CD4-positive, alpha-beta memory T cell (primary cell): Measurements from ENCODE around the gene NCOA3. TPM values are rescaled to one million over a fixed set of nuclear protein-coding genes. Genes with fewer than 3 reads are reported as not detected.

Source experiments
- CTCF ChIA-PET: fragments of 350-600 bp; sonication (Branson Sonifier 250); formaldehyde crosslinking; loops from one replicate; lab custom pipeline; 2021; ENCODE audit warnings: inconsistent platforms; ENCODE audit not compliant: partially characterized antibody; lab: Charles Lee
- POLR2A ChIA-PET: fragments of 350-600 bp; sonication (Branson Sonifier 250); formaldehyde crosslinking; loops from one replicate; lab custom pipeline; 2021; ENCODE audit not compliant: partially characterized antibody; lab: Charles Lee
- DNase-seq, 5 donors: peaks; one replicate each; pipeline versions ENCODE4 v3.0.0 to v3.0.0-alpha.2; 2020 to 2022; ENCODE audit warnings: mixed read lengths in 1 of 5
- H3K27ac ChIP-seq: one replicate; pipeline ENCODE4 v1.7.0; 2013; ENCODE audit warnings: low read depth, low read length
- H3K27me3 ChIP-seq: 2 replicates; pipeline ENCODE4 v1.7.0; 2013; ENCODE audit warnings: mild to moderate bottlenecking, low read length, moderate library complexity; ENCODE audit not compliant: insufficient read depth
- H3K36me3 ChIP-seq: 2 replicates; pipeline ENCODE4 v1.7.0; 2013; ENCODE audit warnings: mild to moderate bottlenecking, low read length, moderate library complexity; ENCODE audit not compliant: insufficient read depth
- H3K4me1 ChIP-seq: 2 replicates; pipeline ENCODE4 v1.7.0; 2013; ENCODE audit warnings: mild to moderate bottlenecking, low read length, moderate library complexity; ENCODE audit not compliant: insufficient read depth
- H3K4me3 ChIP-seq, 2 donors: one replicate each; pipeline ENCODE4 v1.7.0; 2013; ENCODE audit warnings: low read length in 2 of 2, mild to moderate bottlenecking in 1 of 2
- H3K9me3 ChIP-seq, 2 donors: one replicate each; pipeline ENCODE4 v1.7.0; 2013; ENCODE audit warnings: low read length in 2 of 2, control low read depth in 1 of 2; ENCODE audit not compliant: control insufficient read depth in 1 of 2
- H3K27ac Mint-ChIP-seq, 7 donors: one replicate each; pipeline ENCODE4 v1.8.0; 2020 to 2021; ENCODE audit warnings: mixed read lengths in 7 of 7, mild to moderate bottlenecking in 6 of 7, inconsistent platforms in 3 of 7, moderate library complexity in 3 of 7
- H3K27me3 Mint-ChIP-seq, 2 donors: one replicate each; pipeline ENCODE4 v1.8.0; 2020 to 2021; ENCODE audit warnings: mixed read lengths in 2 of 2
- H3K36me3 Mint-ChIP-seq, 2 donors: one replicate each; pipeline ENCODE4 v1.8.0; 2020 to 2021; ENCODE audit warnings: mixed read lengths in 2 of 2, inconsistent platforms in 1 of 2, mild to moderate bottlenecking in 1 of 2
- H3K4me1 Mint-ChIP-seq, 4 donors: one replicate each; pipeline ENCODE4 v1.8.0; 2020 to 2021; ENCODE audit warnings: mixed read lengths in 4 of 4, mild to moderate bottlenecking in 1 of 4
- H3K4me3 Mint-ChIP-seq, 8 donors: one replicate each; pipeline ENCODE4 v1.8.0; 2020 to 2021; ENCODE audit warnings: mixed read lengths in 8 of 8, mild to moderate bottlenecking in 7 of 8, moderate library complexity in 6 of 8, inconsistent platforms in 3 of 8
- H3K9me3 Mint-ChIP-seq, 8 donors: one replicate each; pipeline ENCODE4 v1.8.0; 2020 to 2021; ENCODE audit warnings: mixed read lengths in 8 of 8, mild to moderate bottlenecking in 5 of 8, inconsistent platforms in 3 of 8, moderate library complexity in 1 of 8
- intact Hi-C: fragments of 100-400 bp; cut with micrococcal nuclease; formaldehyde crosslinking; loops from one replicate; pipeline ENCODE4 v1.15.1; 2023
- polyA plus RNA-seq, 2 donors: library from polyadenylated mRNA; unstranded; fragments of 300-500 nt; fragmentation: Illumina TruSeq; gene quantifications; one replicate each; pipeline ENCODE4 v1.2.3, GENCODE V29; 2021
- total RNA-seq, 2 experiments: library from RNA; stranded (reverse); gene quantifications; one replicate each; pipeline ENCODE4 v1.2.3, GENCODE V29; 2021

Gene NCOA3
- total and polyA plus RNA-seq, 4 experiments from 2014 or later, result 7.0 to 74.7 (median 46.2) TPM

DNA sequence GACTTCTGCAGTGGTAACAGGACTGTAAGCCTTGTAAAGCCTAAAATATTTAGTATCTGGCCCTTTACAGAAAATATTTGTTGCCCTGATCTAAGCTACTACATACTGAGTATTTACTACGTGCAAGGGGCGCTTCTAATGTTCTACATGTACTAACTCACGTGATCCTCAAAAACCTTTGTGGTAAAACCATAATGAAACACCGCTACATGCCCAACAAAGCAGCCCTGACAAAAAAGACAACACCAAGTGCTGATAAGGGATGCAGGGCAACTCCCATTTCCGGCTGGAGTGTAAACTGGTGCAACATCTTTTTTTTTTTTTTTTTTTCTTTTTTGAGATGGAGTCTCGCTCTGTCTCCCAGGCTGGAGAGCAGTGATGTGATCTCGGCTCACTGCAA lies 198.6 kb downstream of the NCOA3 start:
- no peaks in the 10 kb centered on the region for H3K9me3 Mint-ChIP-seq
- ChIA-PET POLR2A (no interaction called here), CTCF (no interaction called here)
- Histone ChIP-seq H3K36me3 (no peaks in the 10 kb centered on the region), H3K4me3 (no peak overlapping the region), H3K27ac (no peak overlapping the region), H3K4me1 (no peaks in the 10 kb centered on the region), H3K9me3 (no peaks in the 10 kb centered on the region), H3K27me3 (no peaks in the 10 kb centered on the region)
- DNase-seq, result no peak
- H3K27ac Mint-ChIP-seq, result no peak overlapping the region
- intact Hi-C loops, result no loop called here
- H3K27me3 Mint-ChIP-seq, result peaks cover 3 to 6% of the 10 kb centered on the region in 2 donors
- H3K4me1 Mint-ChIP-seq, result peaks cover 0 to under 1% (median under 1%) of the 10 kb centered on the region in 4 donors
- H3K36me3 Mint-ChIP-seq, result no peaks in the 10 kb centered on the region
- no peak overlapping the region for H3K4me3 Mint-ChIP-seq

DNA sequence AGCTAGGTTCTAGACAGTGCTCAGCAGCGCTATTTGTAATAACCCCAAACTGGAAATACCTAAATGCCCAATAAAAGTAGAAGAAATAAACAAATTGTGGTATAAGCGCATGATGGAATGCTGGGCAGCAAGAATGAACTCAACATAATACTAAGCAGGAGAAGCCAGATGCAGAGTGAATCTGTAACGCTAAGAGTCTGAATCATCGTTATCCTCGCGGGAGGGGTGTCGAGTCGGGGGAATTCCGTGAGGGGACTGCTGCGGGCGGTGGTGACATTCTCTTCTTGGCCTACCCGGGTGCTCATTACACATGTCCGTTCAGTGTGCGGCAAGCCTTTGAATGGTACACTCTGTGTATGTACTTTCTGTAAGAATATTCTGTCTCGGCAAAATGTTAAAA lies 199.9 kb downstream of the NCOA3 start:
- H3K4me1 Mint-ChIP-seq, result no peaks in the 10 kb centered on the region
- H3K27me3 Mint-ChIP-seq, result peaks cover 3 to 6% of the 10 kb centered on the region in 2 donors
- Histone ChIP-seq H3K27me3 (no peaks in the 10 kb centered on the region), H3K4me3 (no peak overlapping the region), H3K9me3 (no peaks in the 10 kb centered on the region), H3K27ac (no peak overlapping the region), H3K36me3 (no peaks in the 10 kb centered on the region), H3K4me1 (no peaks in the 10 kb centered on the region)
- H3K27ac Mint-ChIP-seq, result no peak overlapping the region
- ChIA-PET POLR2A (no interaction called here), CTCF (no interaction called here)
- H3K4me3 Mint-ChIP-seq, result no peak overlapping the region
- H3K36me3 Mint-ChIP-seq, result no peaks in the 10 kb centered on the region
- H3K9me3 Mint-ChIP-seq, result peaks cover 0 to 2% (median 0%) of the 10 kb centered on the region in 8 donors
- intact Hi-C loops, result no loop called here
- no peak for DNase-seq

DNA sequence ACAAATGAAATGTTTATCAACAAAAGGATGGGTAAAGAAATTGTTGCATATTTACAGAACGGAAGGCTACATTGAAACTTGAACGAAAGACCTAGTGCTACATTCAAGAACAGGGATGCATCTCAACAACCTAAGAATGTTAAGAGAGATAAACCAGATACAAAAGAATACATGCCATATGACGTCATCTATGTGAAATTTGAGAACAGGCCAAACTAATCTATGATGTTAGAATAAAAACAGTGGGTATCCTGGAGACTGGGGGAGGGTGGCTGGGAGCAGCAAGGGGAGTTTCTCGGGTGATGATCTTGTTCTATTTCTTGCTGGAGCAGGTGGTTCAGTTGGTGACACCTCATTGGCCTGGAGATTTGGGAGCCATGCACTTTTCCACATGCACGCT lies 202.1 kb downstream of the NCOA3 start:
- Histone ChIP-seq H3K27me3 (no peaks in the 10 kb centered on the region), H3K27ac (no peak overlapping the region), H3K4me3 (no peak overlapping the region), H3K36me3 (no peaks in the 10 kb centered on the region), H3K4me1 (no peaks in the 10 kb centered on the region), H3K9me3 (no peaks in the 10 kb centered on the region)
- no peaks in the 10 kb centered on the region for H3K36me3 Mint-ChIP-seq
- intact Hi-C loops, result no loop called here
- POLR2A ChIA-PET, result no interaction called here
- H3K4me1 Mint-ChIP-seq, result no peaks in the 10 kb centered on the region
- H3K27me3 Mint-ChIP-seq, result peaks cover 3 to 7% of the 10 kb centered on the region in 2 donors
- H3K27ac Mint-ChIP-seq, result no peak overlapping the region
- CTCF ChIA-PET, result no interaction called here
- peaks cover 0 to 2% (median 0%) of the 10 kb centered on the region in 8 donors for H3K9me3 Mint-ChIP-seq
- no peak overlapping the region for H3K4me3 Mint-ChIP-seq
- DNase-seq, result no peak

DNA sequence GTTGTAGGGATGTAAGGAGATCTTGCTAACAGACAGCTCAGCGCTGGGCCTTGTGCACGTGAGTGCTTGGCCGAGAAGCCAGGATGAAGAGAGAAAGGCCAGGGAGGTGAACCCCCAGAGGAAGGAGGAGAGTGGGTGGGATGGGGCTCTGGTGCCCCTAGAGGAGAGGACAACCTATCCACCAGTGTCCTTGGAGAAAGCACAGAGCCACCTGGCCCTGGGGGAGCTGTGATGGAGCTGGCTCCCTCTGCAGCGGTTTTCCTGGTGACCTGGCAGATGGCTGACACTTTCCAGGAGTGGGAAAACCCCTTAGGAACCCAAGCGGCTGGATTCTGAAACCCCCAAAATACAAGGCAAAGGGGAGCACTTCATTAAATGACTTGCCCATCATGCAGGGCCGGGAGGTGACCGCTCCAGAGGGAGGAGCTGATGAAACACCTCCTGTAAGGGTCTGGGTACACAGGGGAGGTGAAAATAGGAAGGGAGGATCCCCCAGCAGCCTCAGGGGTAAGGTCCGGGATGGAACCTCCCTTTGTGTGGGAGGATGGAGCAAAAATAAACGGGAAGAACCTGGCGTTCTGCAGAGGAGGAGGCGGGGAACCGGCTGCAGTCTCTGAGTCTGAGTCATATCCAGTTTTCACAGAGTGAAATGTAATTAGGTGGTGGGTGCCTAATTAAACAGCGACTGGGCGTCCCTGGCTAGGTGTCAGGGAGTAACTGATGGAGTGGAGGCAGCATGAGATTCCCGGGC lies 203.2 kb downstream of the NCOA3 start:
- Histone ChIP-seq H3K4me1 (no peaks in the 10 kb centered on the region), H3K27me3 (no peaks in the 10 kb centered on the region), H3K27ac (no peak overlapping the region), H3K4me3 (no peak overlapping the region), H3K9me3 (no peaks in the 10 kb centered on the region), H3K36me3 (no peaks in the 10 kb centered on the region)
- intact Hi-C loops, result no loop called here
- H3K27ac Mint-ChIP-seq, result no peak overlapping the region
- peak overlapping the region in 1 of 8 donors; percentile 37 for H3K4me3 Mint-ChIP-seq
- no peaks in the 10 kb centered on the region for H3K4me1 Mint-ChIP-seq
- no peak for DNase-seq
- H3K36me3 Mint-ChIP-seq, result no peaks in the 10 kb centered on the region
- H3K9me3 Mint-ChIP-seq, result peaks cover 0 to 2% (median 0%) of the 10 kb centered on the region in 8 donors
- POLR2A ChIA-PET, result no interaction called here
- H3K27me3 Mint-ChIP-seq, result peaks cover 6 to 11% of the 10 kb centered on the region in 2 donors
- CTCF ChIA-PET, result no interaction called here

DNA sequence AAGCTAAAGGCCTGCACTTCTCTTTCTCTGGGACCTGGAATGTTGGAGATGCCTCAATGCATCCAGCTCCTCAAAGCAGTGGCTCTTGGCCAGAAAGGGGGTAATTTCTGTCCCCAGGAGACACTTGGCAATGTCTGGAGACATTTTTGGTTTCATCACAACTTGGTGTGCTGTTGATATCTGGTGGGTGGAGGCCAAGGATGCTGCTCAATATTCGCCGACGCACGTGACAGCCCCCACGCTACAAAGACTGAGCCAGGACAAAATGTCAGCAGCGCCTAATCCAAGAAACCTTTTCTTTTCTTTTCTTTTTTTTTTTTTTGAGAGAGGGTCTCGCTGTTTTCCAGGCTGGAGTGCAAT lies 203.8 kb downstream of the NCOA3 start:
- Mint-ChIP-seq H3K27me3 (peaks cover 9 to 11% of the 10 kb centered on the region in 2 donors), H3K27ac (no peak overlapping the region), H3K4me1 (no peaks in the 10 kb centered on the region), H3K9me3 (peaks cover 0 to 2% (median 0%) of the 10 kb centered on the region in 8 donors), H3K36me3 (no peaks in the 10 kb centered on the region), H3K4me3 (no peak overlapping the region)
- no peak overlapping the region for H3K27ac ChIP-seq
- no peaks in the 10 kb centered on the region for H3K4me1 ChIP-seq
- POLR2A ChIA-PET, result no interaction called here
- no peak overlapping the region for H3K4me3 ChIP-seq
- CTCF ChIA-PET, result no interaction called here
- no peaks in the 10 kb centered on the region for H3K27me3 ChIP-seq
- no peaks in the 10 kb centered on the region for H3K36me3 ChIP-seq
- DNase-seq, result no peak
- intact Hi-C loops, result no loop called here
- no peaks in the 10 kb centered on the region for H3K9me3 ChIP-seq

DNA sequence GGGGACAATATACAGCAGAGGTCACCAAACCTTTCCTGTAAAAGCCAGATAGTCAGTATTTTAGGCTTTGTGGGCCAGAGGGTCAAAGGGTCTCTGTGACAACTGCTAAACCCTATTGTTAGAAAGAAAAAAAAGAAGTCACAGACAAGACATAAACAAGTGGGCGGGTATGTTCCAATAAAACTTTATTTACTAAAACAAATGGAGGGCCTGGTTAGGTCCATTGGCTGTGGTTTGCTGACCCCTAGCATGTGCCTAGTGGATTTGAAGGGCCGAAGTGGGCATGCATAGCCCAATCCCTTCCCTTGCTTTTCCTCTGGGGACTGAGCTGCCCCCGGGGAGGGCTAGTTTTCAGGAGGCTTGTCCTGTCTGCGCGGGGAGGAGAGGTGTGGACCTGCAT lies 204.7 kb downstream of the NCOA3 start:
- no peaks in the 10 kb centered on the region for H3K36me3 ChIP-seq
- no peak overlapping the region for H3K4me3 ChIP-seq
- no peaks in the 10 kb centered on the region for H3K27me3 ChIP-seq
- CTCF ChIA-PET, result no interaction called here
- Mint-ChIP-seq H3K27me3 (peaks cover 8 to 11% of the 10 kb centered on the region in 2 donors), H3K4me1 (no peaks in the 10 kb centered on the region), H3K36me3 (no peaks in the 10 kb centered on the region), H3K27ac (no peak overlapping the region), H3K4me3 (no peak overlapping the region), H3K9me3 (peaks cover 0 to 2% (median 0%) of the 10 kb centered on the region in 8 donors)
- H3K27ac ChIP-seq, result no peak overlapping the region
- intact Hi-C loops, result no loop called here
- DNase-seq, result no peak
- no peaks in the 10 kb centered on the region for H3K4me1 ChIP-seq
- H3K9me3 ChIP-seq, result no peaks in the 10 kb centered on the region
- POLR2A ChIA-PET, result no interaction called here
